ENCODE results near the gene CLDN3.

DNA sequence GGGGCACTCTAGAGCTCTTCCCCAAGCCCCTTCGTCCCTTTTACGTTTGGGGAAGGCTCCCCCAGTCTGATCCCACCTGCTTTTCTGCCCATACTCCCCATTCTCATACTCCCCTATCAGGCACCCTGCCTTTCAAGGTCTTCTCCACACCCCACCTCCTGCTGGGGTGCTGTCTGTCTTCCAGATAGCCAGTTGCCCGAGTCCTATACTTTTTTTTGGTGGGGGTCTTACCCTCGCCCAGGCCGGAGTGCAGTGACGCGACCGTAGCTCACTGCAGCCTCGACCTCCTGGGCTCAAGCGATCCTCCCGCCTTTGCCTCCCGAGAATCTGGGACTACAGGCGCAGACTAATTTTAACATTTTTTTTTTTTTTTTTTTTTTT lies 30.7 kb downstream of the CLDN3 start:
- TF ChIP-seq, protein P1, sequence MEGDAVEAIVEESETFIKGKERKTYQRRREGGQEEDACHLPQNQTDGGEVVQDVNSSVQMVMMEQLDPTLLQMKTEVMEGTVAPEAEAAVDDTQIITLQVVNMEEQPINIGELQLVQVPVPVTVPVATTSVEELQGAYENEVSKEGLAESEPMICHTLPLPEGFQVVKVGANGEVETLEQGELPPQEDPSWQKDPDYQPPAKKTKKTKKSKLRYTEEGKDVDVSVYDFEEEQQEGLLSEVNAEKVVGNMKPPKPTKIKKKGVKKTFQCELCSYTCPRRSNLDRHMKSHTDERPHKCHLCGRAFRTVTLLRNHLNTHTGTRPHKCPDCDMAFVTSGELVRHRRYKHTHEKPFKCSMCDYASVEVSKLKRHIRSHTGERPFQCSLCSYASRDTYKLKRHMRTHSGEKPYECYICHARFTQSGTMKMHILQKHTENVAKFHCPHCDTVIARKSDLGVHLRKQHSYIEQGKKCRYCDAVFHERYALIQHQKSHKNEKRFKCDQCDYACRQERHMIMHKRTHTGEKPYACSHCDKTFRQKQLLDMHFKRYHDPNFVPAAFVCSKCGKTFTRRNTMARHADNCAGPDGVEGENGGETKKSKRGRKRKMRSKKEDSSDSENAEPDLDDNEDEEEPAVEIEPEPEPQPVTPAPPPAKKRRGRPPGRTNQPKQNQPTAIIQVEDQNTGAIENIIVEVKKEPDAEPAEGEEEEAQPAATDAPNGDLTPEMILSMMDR (IDR thresholded peaks at IDR 0.05) = peak in 1 of 6 experiments; percentile 1
- TF ChIP-seq POLR2A (IDR thresholded peaks at IDR 0.05) = no peak
